HG02970 (cell line): ENCODE data around the gene PSMD8.
"Not testable (repeated sequence)": the region's sequence is repeated elsewhere in the genome, so short reads cannot be mapped to it uniquely, and the experiment has no call there.

Source experiments
- ATAC-seq: cut with Tn5 transposase; IDR thresholded peaks from one replicate; pipeline ENCODE4 v1.9.1; 2021; ENCODE audit warnings: mild to moderate bottlenecking, moderate library complexity, moderate number of reproducible peaks; ENCODE audit not compliant: unreplicated experiment, low FRiP score

The PSMD8 gene

GRCh38 chr19:38374332-38375097, at the start of gene PSMD8:
TSS of gene PSMD8 (plus strand) at chr19:38374571. CDS start at chr19:38374602, 31 bp downstream.
- ATAC-seq: peak; percentile 92

- ATAC-seq: no peak
Measured at GRCh38 chr19:38326591-38326990, 47.8 kb upstream of the PSMD8 start.

DNA sequence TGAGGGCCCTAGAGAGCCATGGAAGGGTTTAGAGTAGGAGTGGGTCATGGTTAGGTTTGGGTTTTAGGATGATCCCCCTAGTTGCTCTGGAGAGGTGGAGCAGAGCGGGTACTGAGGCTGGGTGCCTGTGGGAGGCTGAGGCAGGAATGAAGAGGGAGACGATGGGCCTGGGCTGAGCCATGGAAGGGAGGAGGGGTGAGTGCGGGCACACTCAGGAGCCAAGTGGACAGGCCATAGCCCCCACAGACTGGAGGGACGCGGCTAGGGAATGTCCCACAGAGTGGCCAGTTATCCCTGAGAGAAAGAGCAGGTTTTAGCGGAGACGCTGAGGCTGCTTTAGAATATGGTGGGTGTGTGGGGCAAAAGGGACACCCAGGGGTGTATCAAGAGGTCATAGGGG, 44.7 kb upstream of the PSMD8 start:
- no peak for ATAC-seq

DNA sequence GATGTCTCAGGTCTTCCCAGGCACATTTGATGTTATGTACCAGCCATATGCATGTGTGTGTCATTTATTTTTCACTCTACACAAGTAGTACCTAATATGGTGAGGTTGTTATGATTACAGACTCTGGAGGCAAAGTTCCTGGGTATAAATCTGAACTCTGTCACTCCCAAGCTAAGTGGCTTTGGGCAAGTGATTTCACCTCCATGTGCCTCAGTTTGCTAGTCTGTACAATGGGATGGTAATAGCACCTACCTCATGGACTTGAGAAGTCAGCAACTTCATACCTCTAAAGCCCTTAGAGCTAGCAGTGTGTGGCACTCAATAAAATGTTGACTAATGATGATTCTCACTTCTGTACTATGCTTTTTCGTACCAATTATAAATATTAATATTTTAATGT, 42.6 kb upstream of the PSMD8 start:
- no peak for ATAC-seq

DNA sequence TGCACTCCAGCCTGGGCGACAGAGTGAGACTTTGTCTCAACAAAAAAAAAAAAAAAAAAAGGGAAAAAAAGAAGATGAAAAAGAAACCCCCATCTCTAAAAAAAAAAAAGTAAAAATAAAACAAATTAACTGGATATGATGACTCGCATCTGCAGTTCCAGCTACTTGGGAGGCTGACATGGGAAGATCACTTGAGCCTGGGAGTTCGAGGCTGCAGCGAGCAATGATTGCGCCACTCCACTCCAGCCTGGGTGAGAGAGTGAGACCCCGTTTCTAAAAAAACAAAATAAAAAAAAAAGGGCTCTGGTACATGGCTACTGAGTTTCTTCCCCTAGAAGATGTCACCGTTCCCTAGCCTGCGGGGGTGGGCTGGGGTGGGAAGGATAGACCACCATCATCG, 41.1 kb upstream of the PSMD8 start:
- ATAC-seq: no peak

- ATAC-seq: peak; percentile 70
Measured at GRCh38 chr19:38335949-38336637, 38.3 kb upstream of the PSMD8 start.

DNA sequence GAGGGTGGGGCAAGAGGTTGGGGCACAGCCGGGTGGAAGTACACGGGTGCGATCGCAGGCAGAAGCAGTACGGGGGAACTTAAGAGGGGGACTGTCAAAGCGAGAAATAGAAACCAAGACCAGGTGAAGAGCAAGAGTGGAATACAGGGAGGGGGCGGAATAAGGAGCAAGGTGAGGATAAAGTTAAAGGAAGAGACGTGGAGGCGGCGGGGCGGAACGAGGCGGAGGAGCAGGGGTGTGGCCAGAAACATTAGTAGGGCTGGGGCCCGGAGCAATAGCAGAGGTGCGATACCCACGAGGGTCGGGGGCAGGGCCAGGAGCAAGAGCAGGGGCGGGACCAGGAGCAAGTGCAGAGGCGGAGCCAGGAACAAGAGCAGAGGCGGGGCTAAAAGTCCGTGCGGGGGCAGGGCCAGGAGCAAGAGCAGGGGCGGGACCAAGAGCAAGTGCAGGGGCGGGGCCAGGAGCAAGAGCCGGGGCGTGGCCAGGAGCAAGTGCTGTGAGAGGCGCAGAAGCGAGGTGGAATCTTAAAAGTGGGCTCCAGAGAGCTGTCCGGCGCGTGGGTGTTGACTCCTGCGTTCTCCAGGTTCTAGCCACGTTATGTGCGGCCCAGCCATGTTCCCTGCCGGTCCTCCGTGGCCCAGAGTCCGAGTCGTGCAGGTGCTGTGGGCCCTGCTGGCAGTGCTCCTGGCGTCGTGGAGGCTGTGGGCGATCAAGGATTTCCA, 37.6 kb upstream of the PSMD8 start:
- ATAC-seq: peak; percentile 58

DNA sequence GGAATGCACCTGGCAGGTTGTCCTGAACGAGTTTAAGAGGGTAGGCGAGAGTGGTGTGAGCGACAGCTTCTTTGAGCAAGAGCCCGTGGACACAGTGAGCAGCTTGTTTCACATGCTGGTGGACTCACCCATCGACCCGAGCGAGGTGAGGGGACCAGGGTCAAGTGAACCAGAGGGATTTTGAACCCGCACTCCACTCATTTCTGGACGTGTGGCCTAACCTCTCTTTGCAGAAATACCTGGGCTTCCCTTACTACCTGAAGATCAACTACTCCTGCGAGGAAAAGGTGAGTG, 37.1 kb upstream of the PSMD8 start:
- no peak for ATAC-seq

GRCh38 chr19:38339011-38339410, 35.4 kb upstream of the PSMD8 start:
- not testable (repeated sequence) for ATAC-seq

GRCh38 chr19:38340927-38341326, 33.4 kb upstream of the PSMD8 start:
- ATAC-seq: no peak

- no peak for ATAC-seq
Measured at GRCh38 chr19:38346837-38347236, 27.5 kb upstream of the PSMD8 start.

GRCh38 chr19:38350883-38351282, 23.5 kb upstream of the PSMD8 start:
- ATAC-seq: no peak

DNA sequence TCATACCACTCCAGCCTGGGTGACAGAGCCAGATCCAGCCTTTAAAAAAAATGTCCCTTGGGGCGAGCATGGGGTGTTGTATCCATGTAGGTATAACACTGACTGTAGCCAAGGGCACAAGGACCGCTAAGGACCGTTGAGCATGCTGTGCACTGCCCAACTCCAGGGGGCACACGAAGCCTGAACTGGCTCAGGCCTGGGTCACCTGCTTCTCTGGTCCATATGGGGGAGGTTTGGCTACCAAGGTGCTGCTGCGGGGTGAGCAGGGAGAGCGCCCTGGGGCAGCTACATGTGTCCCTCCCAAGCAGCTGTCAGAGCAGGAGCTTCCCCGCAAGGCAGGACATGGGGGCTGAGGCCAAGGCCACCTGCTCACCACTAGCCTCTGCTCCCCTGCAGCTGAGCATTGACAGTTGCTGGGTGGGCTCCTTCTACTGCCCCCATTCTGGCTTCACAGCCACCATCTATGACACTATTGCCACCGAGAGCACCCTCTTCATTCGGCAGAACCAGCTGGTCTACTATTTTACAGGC, 22.4 kb upstream of the PSMD8 start:
- ATAC-seq: no peak

DNA sequence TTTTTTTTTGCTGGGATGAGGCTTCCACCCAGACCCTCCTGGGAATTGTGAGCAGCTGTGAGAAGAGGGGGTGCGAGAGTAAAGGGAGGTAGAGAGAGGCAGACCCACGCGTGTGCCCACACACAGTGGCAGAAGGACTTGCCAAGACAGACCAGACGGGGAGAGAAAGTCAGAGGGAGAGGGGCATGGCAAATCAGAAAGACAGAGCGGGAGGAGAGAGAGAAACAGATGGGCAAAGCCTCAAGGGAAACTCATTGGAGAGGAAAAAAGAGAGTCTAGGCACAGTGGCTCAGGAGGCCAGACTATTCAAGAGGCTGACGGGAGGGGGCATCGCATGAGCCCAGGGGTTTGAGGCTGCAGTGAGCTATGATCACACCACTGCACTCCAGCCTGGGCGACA, 21.8 kb upstream of the PSMD8 start:
- no peak for ATAC-seq

GRCh38 chr19:38355728-38356725, 18.3 kb upstream of the PSMD8 start:
- no peak for ATAC-seq

DNA sequence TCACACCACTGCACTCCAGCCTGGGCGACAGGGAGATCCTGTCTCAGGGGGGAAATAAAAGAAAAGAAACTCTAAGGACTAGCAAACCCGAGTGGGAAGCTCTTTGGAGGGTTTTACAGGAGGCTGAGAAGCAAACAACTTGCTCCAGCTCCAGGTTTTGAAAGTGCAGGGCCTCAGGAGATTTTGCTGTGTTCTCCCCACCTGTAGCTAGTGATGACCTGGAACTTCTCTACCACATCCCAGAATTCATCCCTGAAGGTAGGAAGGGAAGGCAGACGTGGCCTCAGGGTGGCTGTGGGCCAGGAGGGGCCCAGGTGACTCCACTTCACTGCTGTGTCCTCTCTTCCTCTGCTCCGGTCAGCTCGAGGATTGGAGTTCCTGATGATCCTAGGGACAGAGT, 16.3 kb upstream of the PSMD8 start:
- no peak for ATAC-seq

- no peak for ATAC-seq
Measured at GRCh38 chr19:38359242-38360021, 14.9 kb upstream of the PSMD8 start.

- no peak for ATAC-seq
Measured at GRCh38 chr19:38360351-38360750, 14.0 kb upstream of the PSMD8 start.

GRCh38 chr19:38360839-38361631, 13.3 kb upstream of the PSMD8 start:
- no peak for ATAC-seq
